ENCODE measurements around the gene GLI3.
"Not testable (repeated sequence)": the region's sequence is repeated elsewhere in the genome, so short reads cannot be mapped to it uniquely, and the experiment has no call there.

The GLI3 gene

GRCh38 chr7:42210333-42210732 lies 26.7 kb downstream of the GLI3 start:
- no peak for DNase-seq

DNA sequence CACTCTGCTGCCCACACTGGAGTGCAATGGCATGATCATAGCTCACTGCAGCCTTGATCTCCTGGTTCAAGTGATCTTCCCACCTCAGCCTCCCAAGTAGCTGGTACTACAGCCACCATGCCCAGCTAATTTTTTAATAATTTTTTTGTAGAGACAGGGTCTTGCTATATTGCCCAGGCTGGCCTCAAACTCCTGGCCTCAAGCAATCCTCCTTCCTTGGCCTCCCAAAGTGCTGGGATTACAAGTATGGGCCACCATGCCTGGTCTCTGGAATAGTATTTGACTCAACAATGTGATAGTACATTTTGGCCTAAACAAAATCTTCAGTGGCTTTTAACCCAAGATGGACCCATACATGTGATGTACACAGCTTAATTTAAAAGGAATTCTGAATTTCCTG lies 27.9 kb downstream of the GLI3 start:
- not testable (repeated sequence) for DNase-seq

DNA sequence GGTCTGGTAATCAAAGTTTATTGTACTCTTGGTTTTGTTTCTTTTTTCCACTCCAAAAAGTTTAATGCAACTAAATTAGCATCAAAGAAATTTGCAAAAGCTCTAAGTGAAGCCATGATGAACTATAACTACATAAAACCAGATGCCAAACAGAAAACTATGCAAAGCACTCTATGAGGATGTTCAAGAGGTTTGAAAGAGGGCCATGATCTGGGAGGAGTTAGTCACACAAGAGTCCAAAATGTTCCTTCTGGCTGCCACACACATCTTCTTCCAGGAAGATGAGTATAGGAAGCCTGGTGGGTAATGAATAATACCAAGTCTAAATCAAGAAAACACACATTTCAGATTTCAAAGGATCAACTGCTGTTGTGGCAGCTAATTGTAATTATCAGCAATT lies 28.4 kb downstream of the GLI3 start:
- no peak for DNase-seq

- DNase-seq, result no peak
Measured at GRCh38 chr7:42207420-42207819, 29.6 kb downstream of the GLI3 start.

DNA sequence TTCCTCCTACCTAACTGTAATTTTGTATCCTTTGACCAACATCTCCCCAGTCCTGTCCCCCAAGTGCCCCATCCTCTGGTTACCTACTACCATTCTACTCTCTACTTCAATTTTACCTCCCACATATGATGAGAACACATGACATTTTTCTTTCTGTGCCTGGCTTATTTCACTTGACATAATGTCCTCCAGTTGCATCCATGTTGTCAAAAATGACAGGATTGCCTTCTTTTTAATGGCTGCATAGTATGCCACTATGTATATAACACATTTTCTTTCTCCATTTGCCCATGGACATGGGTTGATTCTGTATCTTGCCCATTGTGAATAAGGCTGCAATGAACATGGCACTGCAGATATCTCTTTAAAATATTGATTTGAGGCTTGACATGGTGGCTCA lies 33.7 kb downstream of the GLI3 start:
- DNase-seq, result no peak

DNA sequence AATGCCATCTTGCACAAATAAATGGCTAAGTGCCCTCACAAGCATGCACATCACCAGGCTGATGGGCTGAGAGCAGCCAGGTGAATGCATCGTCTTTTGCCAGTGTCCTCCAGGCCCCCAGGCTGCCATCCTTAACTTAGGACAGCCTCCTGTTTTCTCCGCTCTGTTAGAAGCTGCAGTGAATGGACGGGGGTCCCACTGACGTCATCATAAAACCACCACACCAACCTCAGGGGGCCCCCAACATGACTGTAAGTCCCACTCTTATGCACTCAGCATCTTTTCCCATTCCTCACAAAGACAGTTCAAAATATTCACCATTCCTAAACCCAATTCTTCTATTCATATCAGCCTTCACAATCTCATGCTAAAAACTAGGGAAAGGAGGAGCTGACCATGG lies 34.4 kb downstream of the GLI3 start:
- no peak for DNase-seq

DNA sequence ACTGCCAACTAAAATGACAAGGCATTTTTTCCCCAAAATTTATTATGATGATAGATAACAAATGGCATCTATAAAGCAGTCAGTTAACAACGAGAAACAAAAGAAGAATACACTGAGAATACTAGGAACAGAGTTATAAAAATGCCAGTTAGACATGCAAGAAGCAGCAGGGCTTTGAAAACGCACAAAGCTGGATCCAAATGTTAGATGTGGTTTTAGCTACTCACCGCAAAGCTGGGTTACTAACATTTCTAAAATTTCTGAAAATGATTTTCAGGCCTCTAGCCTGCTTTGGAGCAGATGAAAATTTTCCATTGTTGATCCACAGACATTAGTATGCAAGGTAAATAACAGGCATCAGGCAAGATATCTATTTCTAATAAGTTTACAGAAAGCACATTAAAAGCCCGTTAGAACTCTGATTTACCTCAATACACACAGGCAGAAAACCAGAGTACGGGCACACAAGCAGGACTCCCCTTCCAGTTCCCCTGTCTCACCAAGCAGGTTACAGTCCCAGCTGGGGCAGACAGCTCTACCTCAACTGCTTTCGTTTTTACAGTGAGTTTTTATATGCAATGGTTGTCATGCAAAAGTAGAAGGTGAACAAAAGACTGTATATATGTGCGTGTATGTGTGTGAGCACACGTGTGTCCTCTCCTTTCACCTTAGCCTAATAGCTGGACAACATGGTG lies 37.9 kb downstream of the GLI3 start:
- DNase-seq, result no peak

- no peak for DNase-seq
Measured at GRCh38 chr7:42198296-42198695, 38.7 kb downstream of the GLI3 start.

DNA sequence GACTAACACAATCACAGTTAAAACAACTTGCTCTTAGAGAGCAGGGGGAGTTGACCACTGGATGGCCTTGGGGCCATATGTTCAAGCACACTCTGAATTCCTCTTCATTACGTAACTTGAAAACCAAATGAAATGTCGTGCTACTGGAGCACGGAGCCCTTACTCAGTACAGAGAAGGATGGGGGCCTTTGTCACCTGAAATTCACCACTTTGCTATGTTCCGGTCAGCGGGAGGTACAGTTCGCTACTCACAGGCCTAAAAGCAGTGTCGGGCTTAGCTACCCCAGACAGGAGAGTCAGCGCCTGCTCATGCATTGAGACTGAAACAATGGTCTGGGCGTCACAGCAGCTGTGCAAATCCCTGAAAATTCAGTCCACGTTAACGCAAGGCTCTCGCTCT lies 39.6 kb downstream of the GLI3 start:
- no peak for DNase-seq

- DNase-seq, result no peak
Measured at GRCh38 chr7:42194238-42194637, 42.8 kb downstream of the GLI3 start.

DNA sequence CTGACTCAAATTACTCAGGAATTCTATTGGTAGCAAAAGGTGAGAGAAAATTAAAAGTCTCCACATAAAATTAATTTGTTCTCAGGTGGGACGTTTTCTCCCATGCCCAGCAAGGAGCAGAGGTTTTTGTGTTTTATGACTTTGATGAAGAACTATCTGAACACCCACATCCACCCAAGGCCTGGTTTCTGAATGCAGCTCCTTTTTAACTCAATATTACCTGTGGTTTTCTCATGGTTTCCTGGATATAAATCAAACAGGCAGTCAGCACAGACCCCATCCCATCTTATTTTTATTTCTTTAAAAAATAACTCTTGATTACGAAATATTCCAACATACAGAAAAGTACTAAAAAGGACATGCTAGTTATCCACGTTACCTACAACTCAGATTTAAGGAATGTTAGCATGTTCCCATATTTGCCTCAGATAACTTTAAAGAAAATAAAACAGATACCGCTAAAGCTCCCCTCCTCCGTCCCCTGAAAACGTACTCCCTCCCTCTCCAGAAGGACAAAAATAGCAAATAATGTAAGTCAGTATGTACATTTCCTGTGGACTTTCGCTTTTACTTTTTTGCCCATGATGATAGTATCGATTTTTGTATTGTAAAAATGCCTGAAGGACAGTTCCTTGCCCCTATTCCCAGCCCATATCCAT lies 43.4 kb downstream of the GLI3 start:
- DNase-seq, result no peak

GRCh38 chr7:42192851-42193461 lies 44.1 kb downstream of the GLI3 start:
- no peak for DNase-seq

- no peak for DNase-seq
Measured at GRCh38 chr7:42192066-42192465, 44.9 kb downstream of the GLI3 start.

DNA sequence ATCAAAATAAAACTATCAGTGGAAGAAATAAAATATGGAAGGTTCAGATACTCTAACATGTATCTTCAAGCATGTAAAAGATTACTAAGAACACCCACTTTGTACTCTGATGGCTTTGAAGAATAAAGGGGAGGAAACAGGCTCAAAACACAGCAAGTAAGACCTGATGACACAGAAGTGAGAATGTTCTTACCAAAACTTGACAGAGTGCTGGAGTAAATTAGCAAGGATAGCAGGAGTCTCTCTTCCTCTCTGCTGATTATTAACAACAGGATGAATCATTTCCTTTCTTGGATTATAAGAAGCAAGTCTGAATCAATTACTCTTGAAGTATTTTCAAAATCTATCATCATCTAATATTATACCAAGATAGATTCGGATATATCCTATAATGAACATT lies 47.5 kb downstream of the GLI3 start:
- DNase-seq, result no peak

- no peak for DNase-seq
Measured at GRCh38 chr7:42186151-42186550, 50.9 kb downstream of the GLI3 start.

DNA sequence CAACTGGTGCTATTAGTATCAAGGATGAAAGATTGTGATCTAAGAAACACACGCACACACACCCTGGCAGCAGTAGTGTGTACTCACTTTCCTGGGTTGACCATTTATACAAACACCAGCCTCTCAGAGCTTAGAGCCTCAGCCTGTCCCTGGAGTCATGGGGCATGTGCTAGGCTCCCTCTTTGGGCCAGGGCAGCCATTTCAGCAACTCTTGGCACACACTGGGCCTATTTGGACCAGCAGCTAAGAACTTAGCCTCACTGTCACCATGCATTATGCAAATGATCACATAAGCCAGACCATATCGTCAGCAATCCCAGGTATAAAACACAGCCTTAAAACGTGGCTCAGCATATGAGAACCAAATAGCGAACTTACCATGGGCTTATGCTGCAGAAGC lies 51.3 kb downstream of the GLI3 start:
- DNase-seq, result no peak

DNA sequence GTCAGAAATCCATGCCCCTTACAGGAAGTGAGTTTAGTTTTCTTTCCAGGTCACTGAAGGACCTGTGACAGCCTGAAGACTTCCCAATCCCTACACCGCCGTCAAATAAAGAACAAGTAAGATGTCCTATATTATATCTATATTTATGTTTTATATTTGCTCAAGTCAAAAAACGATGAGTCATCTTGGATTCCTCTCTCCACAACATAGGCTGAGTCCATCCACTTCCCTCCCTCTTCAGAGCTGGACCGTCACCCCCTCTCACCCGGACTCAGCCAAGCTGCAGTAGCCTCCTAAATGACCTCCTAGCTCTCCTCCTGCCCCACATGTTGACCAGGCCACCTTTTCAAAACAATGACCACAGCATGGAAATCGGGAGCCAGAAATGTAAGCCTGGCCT lies 53.5 kb downstream of the GLI3 start:
- no peak for DNase-seq

DNA sequence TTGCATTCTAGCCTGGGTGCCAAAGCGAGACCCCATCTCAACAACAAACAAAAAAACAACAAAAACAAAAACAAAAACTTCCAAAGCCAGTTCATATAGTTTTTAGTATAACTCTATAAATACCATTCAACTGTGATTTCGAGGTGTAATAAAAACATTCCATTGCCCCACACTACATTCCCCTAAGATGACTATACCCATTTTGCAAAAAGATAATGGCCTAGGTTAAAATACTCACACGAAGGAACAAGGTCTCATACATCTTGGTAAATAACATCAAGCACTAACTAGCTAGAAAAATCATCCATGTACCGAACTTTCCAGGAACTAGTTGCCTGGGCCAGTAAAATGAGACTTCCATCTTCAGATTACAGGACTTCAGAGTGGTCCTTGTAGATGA lies 55.4 kb downstream of the GLI3 start:
- no peak for DNase-seq

DNA sequence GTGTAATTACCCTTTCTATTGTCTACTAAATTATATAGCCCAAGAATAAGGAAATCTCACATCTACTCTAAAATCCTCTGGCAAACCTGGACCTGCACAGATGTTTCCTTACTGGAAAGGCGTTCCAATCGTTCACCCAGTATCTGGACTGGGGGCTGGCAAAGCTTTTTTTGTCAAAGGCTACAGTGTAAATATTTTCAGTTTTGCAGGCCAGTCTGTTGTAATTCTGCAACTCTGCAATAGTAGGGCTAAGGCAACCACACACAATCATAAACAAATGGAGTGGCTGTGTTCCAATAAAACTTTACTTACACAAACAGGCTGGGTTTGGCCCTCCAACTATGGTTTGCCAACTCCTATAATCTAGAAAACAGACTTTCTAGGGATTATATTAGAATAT lies 56.2 kb downstream of the GLI3 start:
- DNase-seq, result no peak

GRCh38 chr7:42176724-42177101 lies 60.3 kb downstream of the GLI3 start:
- no peak for DNase-seq

DNA sequence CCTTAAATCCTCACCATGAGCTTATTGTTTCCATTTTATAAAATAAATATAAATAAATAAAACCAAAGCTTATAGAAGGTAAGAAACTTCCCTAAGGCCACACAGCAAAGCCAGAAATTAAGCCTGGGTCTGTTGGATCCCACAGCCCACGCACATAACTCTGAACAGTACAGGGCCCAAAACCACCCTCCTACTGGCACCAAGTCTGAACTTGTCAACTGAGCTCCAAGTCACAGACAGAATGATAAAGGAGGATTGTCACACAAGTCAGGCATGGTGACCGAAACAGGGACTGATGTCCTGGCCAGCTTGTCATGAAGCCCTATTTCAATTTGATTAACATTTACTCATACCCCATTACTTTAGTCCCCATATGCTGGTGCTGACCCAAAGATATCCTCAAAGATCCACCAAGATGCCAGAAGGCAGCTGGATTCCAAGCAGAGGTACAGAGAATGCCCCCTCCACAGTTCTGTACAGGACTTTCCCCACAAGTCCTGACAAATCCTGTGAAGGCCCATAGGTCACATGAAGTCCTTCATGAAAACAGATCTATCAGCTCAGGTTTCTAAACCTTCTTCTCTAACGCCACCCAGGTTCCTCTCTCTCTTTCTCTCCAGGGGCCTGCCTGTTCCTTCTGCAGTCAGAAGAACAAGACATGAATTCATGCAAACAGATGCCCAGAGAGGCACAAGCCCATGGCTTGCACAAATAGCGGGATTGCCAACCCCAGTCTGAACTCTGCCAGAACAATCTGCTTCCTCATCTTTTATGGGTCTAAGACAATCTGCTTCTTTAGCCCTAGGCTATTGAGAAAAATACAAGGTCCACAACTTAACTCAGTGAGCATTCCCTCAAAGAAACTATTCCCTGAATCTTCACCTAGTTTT lies 60.9 kb downstream of the GLI3 start:
- no peak for DNase-seq

DNA sequence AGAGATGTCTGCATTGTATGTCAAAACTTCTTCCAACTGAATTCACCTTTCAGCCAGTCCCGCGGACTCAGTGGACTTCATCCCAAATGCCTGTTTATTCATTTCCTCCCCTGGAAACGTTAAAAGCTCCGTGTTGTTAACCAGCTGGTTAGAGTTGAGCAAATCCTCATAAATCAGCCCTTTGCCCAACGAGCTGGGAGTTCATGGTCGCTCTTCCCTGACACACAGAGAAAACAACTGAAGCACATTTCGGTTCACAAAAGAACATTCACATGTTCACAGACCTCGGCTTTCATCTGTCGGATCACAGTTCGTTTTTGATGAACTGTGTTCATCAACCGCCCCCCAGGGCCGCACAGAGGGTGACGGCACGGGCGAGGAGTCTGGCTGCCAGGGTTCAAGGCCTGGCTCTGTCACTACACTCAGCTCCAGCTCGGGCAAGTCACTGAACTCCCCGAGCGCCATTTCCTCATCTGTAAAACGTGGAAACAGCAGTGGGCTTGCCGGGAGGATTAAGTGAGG lies 62.6 kb downstream of the GLI3 start:
- no peak for DNase-seq

GRCh38 chr7:42170724-42171123 lies 66.3 kb downstream of the GLI3 start:
- no peak for DNase-seq
